ENCODE results near the gene TCEA2. TPM values are rescaled to one million over a fixed set of nuclear protein-coding genes. Genes with fewer than 3 reads are reported as not detected.

The TCEA2 gene
- total RNA-seq, 2 experiments from 2014 or later, result 36.4 to 71.2 TPM

- Histone ChIP-seq H3K79me2 (ENCODE audit: insufficient read depth, low read depth, low read length) (no peaks in the 10 kb centered on the region), H3K9me2 (ENCODE audit: insufficient read depth, low read length) (no peaks in the 10 kb centered on the region), H3K27ac (ENCODE audit: low read depth, low read length, poor library complexity, severe bottlenecking) (peak overlapping the region; percentile 22), H3K9me3 (ENCODE audit: low read length) (no peaks in the 10 kb centered on the region), H4K20me1 (ENCODE audit: insufficient read depth, low read length) (no peaks in the 10 kb centered on the region), H3K4me1 (ENCODE audit: insufficient read depth, low read length, poor library complexity, severe bottlenecking) (peaks cover 36% of the 10 kb centered on the region), H3K36me3 (ENCODE audit: insufficient read depth, low read length) (no peaks in the 10 kb centered on the region), H2AFZ (ENCODE audit: low read length) (no peak overlapping the region), H3K4me3 (ENCODE audit: low read depth, low read length, poor library complexity, severe bottlenecking) (peak overlapping the region; percentile 16), H3K4me2 (ENCODE audit: low read length) (peak overlapping the region; percentile 41)
- intact Hi-C loops (cut with micrococcal nuclease; ENCODE audit: unreplicated experiment), result no loop called here
- DNase-seq (ENCODE audit: low spot score), result peak; percentile 70
- no TSS peak for BruUV-seq (replicated peaks)
- ChIA-PET CTCF (ENCODE audit: unreplicated experiment) (no interaction called here), POLR2A (interaction anchor here (1.3 kb wide), 1 partner anchor 12 kb away, joined by 3 read pairs; no protein-coding TSS in a partner anchor)
- TF ChIP-seq EZH2phosphoT487 (IDR thresholded peaks at IDR 0.05; ENCODE audit: borderline replicate concordance, low read depth, low read length) (no peak), CTCF (conservative IDR thresholded peaks at IDR 0.05; ENCODE audit: low read length) (no peak)
Measured at GRCh38 chr20:64065062-64065973, 2.3 kb downstream of the TCEA2 start.

GRCh38 chr20:64065974-64066343 lies 3.0 kb downstream of the TCEA2 start:
- Histone ChIP-seq H3K36me3 (ENCODE audit: insufficient read depth, low read length) (no peaks in the 10 kb centered on the region), H3K9me2 (ENCODE audit: insufficient read depth, low read length) (no peaks in the 10 kb centered on the region), H3K27ac (ENCODE audit: low read depth, low read length, poor library complexity, severe bottlenecking) (peak overlapping the region; percentile 22), H3K4me3 (ENCODE audit: low read depth, low read length, poor library complexity, severe bottlenecking) (no peak overlapping the region), H3K79me2 (ENCODE audit: insufficient read depth, low read depth, low read length) (no peaks in the 10 kb centered on the region), H3K9me3 (ENCODE audit: low read length) (no peaks in the 10 kb centered on the region), H3K4me2 (ENCODE audit: low read length) (peak overlapping the region; percentile 41; the same call in 1 of the 2 replicates), H2AFZ (ENCODE audit: low read length) (no peak overlapping the region), H4K20me1 (ENCODE audit: insufficient read depth, low read length) (no peaks in the 10 kb centered on the region), H3K4me1 (ENCODE audit: insufficient read depth, low read length, poor library complexity, severe bottlenecking) (peaks cover 36% of the 10 kb centered on the region)
- no TSS peak for BruUV-seq (replicated peaks)
- POLR2A ChIA-PET, result interaction anchor here (1.3 kb wide), 1 partner anchor 11 kb away, joined by 3 read pairs; no protein-coding TSS in a partner anchor
- TF ChIP-seq EZH2phosphoT487 (IDR thresholded peaks at IDR 0.05; ENCODE audit: borderline replicate concordance, low read depth, low read length), result no peak
- TF ChIP-seq CTCF (conservative IDR thresholded peaks at IDR 0.05; ENCODE audit: low read length), result no peak
- intact Hi-C loops (cut with micrococcal nuclease; ENCODE audit: unreplicated experiment), result no loop called here
- CTCF ChIA-PET (ENCODE audit: unreplicated experiment), result no interaction called here
- DNase-seq (ENCODE audit: low spot score), result peak; percentile 44
